GM20431 (cell line): Measurements from ENCODE around the gene DROSHA.

Experiments
- in situ Hi-C: fragments of 300-500 bp; cut with MseI, MboI; formaldehyde crosslinking; loops from one replicate; pipeline ENCODE4 v1.15.0; 2020; ENCODE audit warnings: low sequenced_read_pairs; ENCODE audit not compliant: unreplicated experiment

DROSHA gene

DNA sequence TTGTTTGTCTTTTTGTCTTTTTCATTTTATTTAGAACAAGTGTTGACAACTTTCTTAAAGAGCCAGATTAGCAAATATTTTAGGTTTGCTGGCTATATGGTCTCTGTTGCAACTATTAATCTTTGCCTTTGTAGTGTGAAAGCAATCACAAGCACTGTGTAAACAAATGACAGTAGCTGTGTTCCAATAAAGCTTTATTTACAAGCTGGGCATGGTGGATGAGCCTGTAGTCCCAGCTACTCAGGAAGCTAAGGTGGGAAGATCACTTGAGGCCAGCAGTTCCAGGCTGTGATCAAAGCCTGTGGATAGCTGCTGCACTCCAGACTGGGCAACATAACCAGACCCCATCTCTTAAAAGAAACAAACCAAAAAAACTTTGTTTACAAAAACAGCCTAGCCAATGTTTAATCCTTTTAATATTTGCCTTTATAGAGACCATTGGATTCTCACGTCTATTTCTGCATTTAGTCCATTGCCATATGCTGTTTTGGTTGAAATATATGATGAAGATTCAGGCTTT lies 2.7 kb upstream of the DROSHA start:
- in situ Hi-C loops = no loop called here

DNA sequence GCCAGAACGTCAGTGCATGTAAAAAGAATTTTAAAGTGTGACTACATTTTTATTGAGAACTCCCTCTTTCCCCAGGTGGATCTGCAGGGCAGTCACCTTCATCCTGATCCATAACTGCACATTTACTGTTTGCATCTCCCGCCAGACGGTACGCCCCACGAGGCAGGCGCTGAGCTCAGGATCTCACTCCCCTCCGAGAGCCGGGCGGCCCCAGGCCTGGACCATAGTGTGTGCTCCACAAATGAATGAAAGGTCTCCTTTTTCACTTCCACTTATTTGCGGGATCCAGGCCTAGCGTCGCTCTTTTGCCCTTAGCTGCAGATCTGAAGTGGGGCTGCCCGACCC lies 378 bp downstream of the DROSHA start:
- in situ Hi-C loops = no loop called here

DNA sequence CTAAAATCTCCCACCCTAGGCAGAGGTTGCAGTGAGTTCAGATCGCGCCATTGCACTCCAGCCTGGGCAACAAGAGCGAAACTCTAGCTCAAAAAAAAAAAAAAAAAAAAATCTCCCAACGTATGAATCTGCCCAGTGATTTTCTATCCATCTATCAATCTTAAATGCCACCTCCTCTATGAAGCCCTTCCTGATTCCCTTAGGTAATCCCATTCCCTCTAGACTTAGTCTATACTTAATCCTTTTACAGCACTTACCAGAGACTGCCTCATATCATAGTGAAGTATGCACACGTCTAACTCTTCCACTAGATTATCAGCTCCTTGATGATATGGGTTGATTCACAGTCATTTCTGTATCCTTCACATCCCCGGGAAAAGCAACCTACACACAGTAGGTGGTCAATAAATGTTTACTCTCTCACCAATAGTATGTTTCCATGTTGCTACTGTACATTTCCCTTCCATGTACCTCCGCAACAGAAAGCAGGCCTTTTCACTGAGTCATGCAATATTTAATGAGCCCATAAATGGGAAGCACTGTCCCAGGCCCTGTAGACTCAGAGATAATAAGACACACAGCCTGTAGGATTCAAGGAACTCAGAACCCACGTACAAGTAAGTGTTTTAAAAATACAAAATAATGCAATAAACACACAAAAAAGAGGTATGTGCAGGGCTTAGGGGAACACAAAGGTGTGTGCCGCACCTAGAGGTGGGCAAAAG lies 1.2 kb downstream of the DROSHA start:
- in situ Hi-C loops = no loop called here

DNA sequence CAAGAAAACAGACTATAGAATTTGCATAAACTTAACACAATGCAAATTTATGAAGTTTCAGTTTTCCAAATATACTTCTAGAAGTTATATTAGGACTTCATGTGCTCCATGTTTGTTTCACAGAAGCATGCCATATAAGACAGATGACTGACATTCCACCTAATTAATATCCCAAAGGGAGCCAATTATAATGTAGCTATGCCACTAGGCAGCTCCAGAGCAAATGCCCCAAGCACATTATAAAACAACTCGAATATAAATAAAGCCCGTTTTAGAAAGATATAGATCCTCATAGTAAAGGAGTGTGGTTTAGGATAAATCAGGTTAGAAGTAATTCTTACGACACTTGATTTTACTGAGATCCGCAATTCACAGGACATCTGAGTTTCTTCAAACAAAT lies 8.9 kb downstream of the DROSHA start:
- in situ Hi-C loops = no loop called here

DNA sequence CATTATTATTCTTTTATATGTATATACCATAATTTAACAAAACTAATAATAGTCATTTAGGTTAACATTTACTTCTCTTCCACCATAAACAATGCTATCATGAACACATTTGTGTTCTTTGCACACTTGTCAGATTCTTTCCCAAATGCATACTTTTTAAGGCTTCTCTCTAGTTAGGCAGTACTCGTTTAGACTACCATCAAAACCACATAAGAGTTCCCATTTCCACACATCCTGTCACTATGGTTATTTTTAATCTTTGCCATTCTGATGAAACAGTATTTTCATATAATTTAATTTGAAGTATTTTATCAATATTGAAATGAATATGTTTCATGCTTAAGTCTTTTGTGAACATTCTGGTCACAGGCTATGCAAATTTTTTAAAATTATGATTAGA lies 15.1 kb downstream of the DROSHA start:
- in situ Hi-C loops = no loop called here

DNA sequence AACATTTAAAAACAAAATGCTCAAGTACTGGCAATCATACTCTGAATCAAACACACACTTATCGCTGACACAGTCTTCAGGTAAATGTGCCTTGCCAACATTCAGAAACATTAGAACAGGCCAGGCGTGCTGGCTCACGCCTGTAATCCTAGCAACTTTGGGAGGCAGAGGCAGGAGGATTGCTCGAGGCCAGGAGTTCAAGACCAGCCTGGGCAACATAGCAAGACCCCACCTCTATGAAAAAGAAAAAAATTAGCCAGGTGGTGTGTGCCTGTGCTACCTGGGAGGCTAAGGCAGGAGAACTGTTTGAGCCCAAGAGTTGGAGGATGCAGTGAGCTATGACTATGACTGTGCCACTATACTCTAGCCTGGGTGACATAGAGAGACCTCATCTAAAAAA lies 20.6 kb downstream of the DROSHA start:
- in situ Hi-C loops = no loop called here

DNA sequence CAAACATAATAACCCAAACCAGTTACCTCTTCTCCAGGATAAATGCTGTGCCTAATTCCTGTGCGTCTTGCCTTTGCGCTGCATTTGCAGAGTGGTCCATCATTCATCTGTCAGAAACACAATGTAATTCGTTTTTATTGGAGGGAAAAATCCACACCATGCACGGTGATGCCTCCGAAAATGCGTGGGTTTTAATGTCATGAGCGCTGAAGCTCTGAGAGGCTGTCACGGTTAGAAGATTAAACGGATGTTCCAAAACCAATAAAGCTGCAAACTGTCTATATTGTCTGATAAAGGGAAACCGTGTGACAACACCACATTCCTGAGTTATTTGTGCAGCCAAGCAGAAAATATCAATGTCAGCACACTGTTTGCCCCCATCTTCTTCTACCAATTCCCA lies 27.4 kb downstream of the DROSHA start:
- in situ Hi-C loops = no loop called here

DNA sequence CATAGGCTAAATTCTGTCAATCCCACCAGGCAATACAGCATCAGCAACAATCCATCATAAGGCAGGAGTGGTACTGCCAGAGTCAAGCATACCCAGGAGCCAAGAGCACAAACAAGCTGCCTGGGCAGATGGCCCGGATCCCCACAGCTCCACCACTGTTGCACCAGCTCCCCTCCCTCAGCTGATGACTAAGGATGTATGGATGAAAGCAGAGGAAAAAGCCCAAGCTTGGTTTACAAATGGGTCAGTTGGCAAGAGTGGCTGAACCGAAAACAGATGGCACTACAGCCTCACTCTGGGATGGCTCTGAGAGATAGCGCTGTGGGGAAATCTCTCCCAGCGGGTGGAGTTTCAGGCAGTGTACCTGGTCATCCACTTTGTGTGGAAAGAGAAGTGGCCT lies 29.4 kb downstream of the DROSHA start:
- in situ Hi-C loops = no loop called here

DNA sequence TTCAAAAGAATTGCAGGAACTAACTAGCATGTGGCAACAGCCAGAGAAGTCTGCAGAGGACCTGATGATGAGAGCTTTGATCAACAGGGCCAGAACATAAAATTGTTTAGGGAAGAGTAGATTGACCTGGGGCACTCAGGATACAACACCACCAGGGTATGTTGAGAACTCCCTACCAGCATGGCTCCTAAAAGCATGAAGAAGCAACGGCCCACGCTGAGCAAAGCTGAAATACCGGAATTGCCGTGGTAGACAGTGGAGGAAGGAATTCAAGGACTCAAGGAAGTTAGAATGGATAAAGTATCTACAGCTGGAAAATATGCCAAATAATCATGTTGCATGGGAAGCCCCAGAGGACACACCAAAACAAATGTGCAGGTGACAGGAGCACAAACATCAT lies 31.6 kb downstream of the DROSHA start:
- in situ Hi-C loops = no loop called here

DNA sequence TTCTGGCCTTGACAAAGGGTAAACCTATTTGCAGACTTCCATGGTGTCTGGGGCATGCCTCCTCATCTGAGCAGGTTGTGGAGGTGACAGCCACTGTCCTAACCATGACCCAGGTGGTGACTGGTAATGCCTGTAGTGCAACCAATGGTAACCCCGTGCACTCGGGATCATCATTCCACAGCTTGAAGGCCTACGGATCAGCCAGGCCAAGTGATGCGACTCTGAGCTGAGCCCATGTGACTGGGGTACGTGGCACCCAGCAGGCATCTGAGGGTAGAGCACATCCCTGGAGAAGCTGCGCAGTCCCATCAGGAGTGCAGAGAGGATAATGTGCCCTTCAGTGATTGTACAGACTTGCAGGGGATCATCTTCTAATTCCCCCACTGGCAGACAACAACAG lies 35.0 kb downstream of the DROSHA start:
- in situ Hi-C loops = no loop called here

DNA sequence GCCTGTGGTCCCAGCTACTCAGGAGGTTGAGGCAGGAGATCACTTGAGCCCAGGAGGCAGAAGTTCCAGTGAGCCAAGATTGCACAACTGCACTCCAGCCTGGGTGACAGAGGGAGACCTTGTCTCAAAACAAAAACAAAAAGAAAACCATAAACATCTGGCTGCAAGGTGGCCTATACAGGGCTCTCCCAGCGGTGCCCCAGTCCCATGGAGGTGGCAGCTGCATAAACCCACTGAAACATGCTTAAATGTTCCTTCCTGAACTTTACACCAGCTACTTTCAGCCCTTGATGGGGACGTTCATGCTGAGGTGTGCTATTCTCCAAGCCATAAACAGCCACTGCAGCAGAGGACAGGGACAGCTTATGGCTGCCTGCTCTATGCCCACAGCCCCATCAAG lies 35.6 kb downstream of the DROSHA start:
- in situ Hi-C loops = no loop called here

DNA sequence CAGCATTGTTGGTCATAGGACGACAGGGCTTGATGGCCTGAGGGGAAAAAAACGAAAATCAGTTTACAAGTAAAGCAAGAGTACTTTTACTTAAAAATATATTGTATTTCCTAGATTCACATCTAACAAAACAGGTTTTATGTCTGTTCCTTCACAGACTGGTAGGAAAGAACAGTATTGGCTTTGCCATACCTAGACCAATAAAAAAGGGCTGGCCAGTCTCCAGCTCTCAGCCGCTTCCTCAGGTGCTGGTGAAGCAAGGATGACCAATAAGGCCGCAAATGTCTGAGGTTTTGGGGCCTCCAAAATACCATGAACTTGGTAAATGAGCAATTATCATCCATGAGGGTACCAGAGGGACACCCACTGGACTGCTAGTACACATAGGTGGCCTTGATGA lies 36.6 kb downstream of the DROSHA start:
- in situ Hi-C loops = no loop called here

DNA sequence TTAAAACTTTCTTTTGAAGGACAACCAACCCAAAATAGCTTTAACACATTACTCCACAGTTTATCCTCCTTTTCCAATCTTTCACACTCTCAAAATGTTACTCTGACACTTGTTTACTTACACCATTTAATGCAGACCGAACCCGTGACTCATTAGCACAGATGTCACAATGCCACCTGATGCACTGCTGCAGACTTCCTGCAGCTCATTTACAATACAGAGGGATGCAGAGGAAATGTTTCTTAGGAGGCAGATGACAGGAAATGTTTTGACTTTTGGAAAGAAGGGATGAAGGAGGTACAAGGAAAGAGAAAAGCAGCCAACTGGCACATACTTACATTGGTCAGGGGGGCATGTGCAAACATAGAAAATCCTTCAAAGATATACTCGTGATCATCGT lies 39.0 kb downstream of the DROSHA start:
- in situ Hi-C loops = no loop called here

DNA sequence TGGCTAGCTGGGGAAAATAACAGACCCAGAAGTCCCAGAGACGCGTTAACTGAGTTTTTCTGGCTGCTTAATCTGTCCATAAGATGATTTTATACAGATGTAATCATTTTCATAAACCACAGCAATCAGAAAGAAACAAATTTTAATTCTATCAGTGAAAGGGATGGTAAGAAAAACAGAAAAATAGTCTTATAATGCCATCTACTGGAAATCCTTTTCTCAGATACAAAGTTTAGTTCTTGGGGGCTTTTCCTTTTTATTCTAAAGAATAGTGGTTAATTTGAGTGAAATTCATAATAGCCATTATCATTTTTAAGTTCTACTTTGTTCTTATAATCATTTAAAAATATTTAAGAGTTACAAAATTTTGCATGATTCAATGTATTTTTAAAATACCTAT lies 44.4 kb downstream of the DROSHA start:
- in situ Hi-C loops = no loop called here

DNA sequence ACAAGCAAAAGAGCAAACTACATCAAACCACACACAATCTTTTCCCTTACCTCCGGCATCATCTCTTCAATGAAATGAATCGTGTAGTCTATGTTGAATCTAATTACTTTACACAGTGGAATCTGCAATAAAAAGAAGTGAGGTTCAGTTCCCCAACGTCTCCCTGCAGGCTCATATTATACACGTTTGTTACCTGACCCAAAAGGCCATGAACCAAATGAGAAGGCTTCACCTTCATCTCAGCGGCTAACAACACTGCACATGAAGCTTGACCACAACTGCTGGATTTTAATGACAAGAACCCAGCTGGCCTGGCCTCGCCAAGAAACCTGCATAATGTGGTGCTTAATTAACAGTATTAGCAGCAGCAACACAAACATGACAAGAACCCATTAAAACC lies 45.5 kb downstream of the DROSHA start:
- in situ Hi-C loops = no loop called here

DNA sequence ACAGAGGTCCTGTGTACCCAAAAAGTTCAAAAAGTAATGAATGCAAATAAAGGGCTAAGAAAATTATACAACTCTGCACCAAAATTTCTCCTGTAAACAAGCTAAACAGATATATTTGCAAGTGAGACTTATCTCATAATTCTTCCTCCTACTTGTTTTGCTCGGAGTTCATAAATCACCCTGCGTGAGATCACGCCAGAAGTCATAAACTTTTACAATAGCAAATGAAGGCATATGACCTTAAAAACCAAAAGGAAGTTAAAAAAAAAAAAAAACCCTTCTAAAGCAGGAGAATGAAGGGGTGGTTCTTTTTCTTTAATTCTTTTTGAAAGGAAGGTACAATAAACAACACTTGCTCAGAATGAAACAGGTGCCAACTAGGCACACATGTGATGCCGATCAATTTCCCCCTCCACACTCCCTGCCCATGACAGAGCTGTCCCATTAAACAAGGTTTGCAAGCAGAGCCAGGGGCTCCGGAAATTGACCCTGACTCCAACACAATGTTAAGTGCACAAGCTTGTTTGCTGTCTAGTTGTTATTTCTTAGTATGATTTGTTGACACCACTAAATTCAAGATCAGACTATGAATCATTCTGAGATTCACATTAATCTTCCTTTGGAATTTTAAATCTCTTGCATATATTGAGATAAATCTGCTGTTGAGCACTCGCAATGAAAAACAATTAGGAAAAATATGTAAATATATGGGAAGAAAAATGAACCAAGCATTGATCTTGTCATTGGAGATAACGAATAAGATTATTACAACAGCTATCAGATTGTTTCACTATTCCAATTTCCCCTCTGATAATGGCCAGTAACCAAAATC lies 46.3 kb downstream of the DROSHA start:
- in situ Hi-C loops = no loop called here

DNA sequence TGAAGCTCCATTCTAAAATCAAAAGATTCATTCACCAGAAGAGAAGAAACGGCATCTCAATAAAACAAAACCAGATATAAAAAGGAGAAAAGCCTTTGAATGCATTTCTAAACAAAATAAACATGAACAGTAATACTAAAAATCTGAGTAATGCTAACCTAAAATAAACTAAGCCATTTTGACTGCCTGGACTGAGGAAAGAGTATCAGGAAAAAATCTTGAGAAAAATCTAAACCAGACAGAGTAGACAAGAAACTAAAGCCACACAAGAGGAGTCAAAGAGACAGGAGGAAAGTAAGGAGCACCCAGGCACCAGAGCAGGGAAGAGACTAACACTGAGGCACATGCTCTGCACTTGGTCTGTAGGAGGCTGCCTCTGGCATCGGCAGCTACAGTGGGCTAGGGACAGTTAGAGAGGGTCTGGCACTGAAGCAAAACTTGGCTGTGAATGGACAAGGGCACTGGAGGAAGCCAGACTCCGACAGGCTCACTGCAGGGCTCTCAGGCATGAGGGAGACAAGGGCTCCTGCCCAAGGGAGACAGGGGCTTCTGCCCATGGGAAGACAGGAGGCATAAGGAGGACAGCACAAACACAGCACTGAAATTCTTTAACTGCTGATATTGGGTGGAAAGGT lies 50.2 kb downstream of the DROSHA start:
- in situ Hi-C loops = no loop called here

DNA sequence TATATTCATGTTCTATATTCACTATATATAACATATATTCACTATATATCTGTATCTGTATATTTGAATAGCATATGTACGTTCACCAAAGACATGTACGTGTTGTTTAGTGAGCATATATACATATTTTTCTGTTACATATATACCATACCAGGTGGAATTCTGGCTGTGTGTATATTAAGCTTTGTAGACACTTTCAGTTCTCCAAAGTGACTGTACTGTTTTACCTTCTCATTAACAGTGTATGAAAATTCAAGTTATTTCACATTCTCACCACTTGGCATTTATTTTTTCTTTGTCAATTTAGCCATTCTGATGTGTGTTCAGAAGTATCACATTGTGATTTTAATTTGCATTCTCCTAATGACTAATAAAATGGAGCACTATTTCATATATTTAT lies 52.2 kb downstream of the DROSHA start:
- in situ Hi-C loops = no loop called here

DNA sequence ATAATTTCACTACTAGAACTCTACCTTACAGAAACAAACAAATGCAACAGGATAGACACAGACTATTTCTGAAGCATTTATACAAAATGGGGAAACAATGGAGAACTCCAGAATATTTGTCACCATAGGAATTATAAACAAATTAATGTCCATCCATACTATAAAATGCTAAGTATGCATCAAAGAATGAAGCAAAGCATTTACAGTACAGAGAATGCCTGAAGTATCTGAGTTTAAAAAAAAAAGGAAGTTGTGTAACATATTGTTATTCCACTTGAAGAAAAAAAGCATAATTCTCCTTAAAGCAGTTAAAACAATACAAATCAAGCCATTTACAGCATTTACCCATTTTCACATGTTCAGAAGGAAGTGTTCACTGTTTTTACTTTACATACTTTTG lies 53.0 kb downstream of the DROSHA start:
- in situ Hi-C loops = no loop called here

DNA sequence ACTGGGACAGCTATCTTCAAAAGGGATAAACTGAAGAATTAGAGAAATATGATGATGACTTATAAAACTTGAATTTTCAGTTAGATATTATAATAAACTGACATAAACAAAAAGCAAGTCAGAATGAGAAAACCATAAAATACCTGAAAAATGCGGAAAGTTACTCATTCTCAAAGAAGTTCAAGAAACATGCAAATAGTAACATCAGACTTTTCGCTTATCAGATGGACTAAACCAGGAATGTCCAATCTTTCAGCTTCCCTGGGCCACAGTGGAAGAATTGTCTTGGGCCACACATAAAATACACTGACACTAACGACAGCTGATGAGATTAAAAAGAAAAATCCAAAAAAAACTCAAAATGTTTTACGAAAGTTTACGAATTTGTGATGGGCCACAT lies 53.9 kb downstream of the DROSHA start:
- in situ Hi-C loops = no loop called here

DNA sequence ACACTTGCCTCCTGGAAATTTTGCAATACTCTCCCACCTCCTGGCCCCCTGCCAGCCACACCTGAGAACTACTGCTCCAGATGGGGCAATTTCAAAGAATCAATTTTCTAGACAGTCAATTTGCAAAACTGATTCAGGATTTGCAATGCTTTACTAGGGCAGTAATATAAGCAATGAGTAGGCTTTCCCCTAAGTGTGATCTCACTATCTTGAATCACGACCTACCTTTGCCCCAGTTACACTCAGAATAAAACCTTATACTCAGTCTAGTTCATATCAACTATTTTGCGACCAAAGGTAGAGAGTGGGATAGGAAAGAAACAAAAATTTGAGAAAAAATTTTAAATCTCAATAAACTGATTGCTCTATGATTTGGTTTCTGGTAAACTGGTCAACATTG lies 54.4 kb downstream of the DROSHA start:
- in situ Hi-C loops = no loop called here
